ENCODE results near the gene CCNI.

- TF ChIP-seq TAF1 (IDR thresholded peaks at IDR 0.05; ENCODE audit: low read depth, low read length) (no peak), SPI1 (IDR thresholded peaks at IDR 0.05; ENCODE audit: low read depth, low read length) (no peak), POLR2A (IDR thresholded peaks at IDR 0.05; ENCODE audit: low read depth, low read length) (no peak)
These were observed 8.3 kb upstream of the CCNI start for GRCh38 chr4:77084019-77084639.
